Memory B cell (primary cell): ENCODE data around the gene LCN10.
"Not testable (repeated sequence)": the region's sequence is repeated elsewhere in the genome, so short reads cannot be mapped to it uniquely, and the experiment has no call there.

Experiments used
- ATAC-seq: fragments of 150-1000 bp; cut with Tn5 transposase; 2 replicates; pipeline ENCODE4 v1.10.0; 2021; ENCODE audit warnings: low read depth, mild to moderate bottlenecking, moderate library complexity
- DNase-seq, 2 donors: peaks; one replicate each; pipeline ENCODE4 v3.0.0; 2022; ENCODE audit warnings: low spot score in 2 of 2
- H3K27ac Mint-ChIP-seq: one replicate; pipeline ENCODE4 v1.8.0; 2022; ENCODE audit warnings: mild to moderate bottlenecking, moderate library complexity, mixed read lengths
- H3K27me3 Mint-ChIP-seq: one replicate; pipeline ENCODE4 v1.8.0; 2022; ENCODE audit warnings: mixed read lengths
- H3K36me3 Mint-ChIP-seq: one replicate; pipeline ENCODE4 v1.8.0; 2022; ENCODE audit warnings: mild to moderate bottlenecking, mixed read lengths
- H3K4me1 Mint-ChIP-seq: one replicate; pipeline ENCODE4 v1.8.0; 2022; ENCODE audit warnings: mixed read lengths
- H3K4me3 Mint-ChIP-seq: one replicate; pipeline ENCODE4 v1.8.0; 2022; ENCODE audit warnings: mild to moderate bottlenecking, moderate library complexity, mixed read lengths
- H3K9me3 Mint-ChIP-seq: one replicate; pipeline ENCODE4 v1.8.0; 2022; ENCODE audit warnings: mixed read lengths

Gene LCN10

GRCh38 chr9:136782452-136782851, 39.7 kb upstream of the LCN10 start:
- peaks cover 8% of the 10 kb centered on the region for H3K4me1 Mint-ChIP-seq
- H3K9me3 Mint-ChIP-seq, result no peaks in the 10 kb centered on the region
- H3K36me3 Mint-ChIP-seq, result no peaks in the 10 kb centered on the region
- H3K4me3 Mint-ChIP-seq, result no peak overlapping the region
- H3K27ac Mint-ChIP-seq, result no peak overlapping the region
- ATAC-seq (no peak), DNase-seq (no peak)
- peaks cover 13% of the 10 kb centered on the region for H3K27me3 Mint-ChIP-seq

- Mint-ChIP-seq H3K4me3 (no peak overlapping the region), H3K27ac (no peak overlapping the region), H3K4me1 (peaks cover 5% of the 10 kb centered on the region), H3K36me3 (no peaks in the 10 kb centered on the region), H3K9me3 (no peaks in the 10 kb centered on the region), H3K27me3 (peaks cover 16% of the 10 kb centered on the region)
- ATAC-seq (no peak), DNase-seq (no peak)
These were observed 37.1 kb upstream of the LCN10 start for GRCh38 chr9:136779808-136780207.

- Mint-ChIP-seq H3K27me3 (peaks cover 20% of the 10 kb centered on the region), H3K4me3 (no peak overlapping the region), H3K9me3 (no peaks in the 10 kb centered on the region), H3K27ac (no peak overlapping the region), H3K4me1 (peaks cover 8% of the 10 kb centered on the region), H3K36me3 (no peaks in the 10 kb centered on the region)
- no peak for DNase-seq
- ATAC-seq, result no peak
These were observed 34.6 kb upstream of the LCN10 start for GRCh38 chr9:136777359-136777758.

GRCh38 chr9:136776947-136777346, 34.2 kb upstream of the LCN10 start:
- H3K9me3 Mint-ChIP-seq, result no peaks in the 10 kb centered on the region
- peaks cover 20% of the 10 kb centered on the region for H3K27me3 Mint-ChIP-seq
- no peak overlapping the region for H3K27ac Mint-ChIP-seq
- no peak for DNase-seq
- H3K36me3 Mint-ChIP-seq, result no peaks in the 10 kb centered on the region
- peaks cover 8% of the 10 kb centered on the region for H3K4me1 Mint-ChIP-seq
- no peak for ATAC-seq
- no peak overlapping the region for H3K4me3 Mint-ChIP-seq

- H3K4me3 Mint-ChIP-seq, result no peak overlapping the region
- no peaks in the 10 kb centered on the region for H3K9me3 Mint-ChIP-seq
- no peak for ATAC-seq
- peaks cover 22% of the 10 kb centered on the region for H3K27me3 Mint-ChIP-seq
- no peaks in the 10 kb centered on the region for H3K36me3 Mint-ChIP-seq
- peaks cover 8% of the 10 kb centered on the region for H3K4me1 Mint-ChIP-seq
- DNase-seq, result no peak
- no peak overlapping the region for H3K27ac Mint-ChIP-seq
These were observed 32.5 kb upstream of the LCN10 start for GRCh38 chr9:136775191-136775590.

- no peak overlapping the region for H3K4me3 Mint-ChIP-seq
These were observed 31.8 kb upstream of the LCN10 start for GRCh38 chr9:136774416-136775045.

GRCh38 chr9:136773386-136774044, 30.8 kb upstream of the LCN10 start:
- Mint-ChIP-seq H3K4me1 (peaks cover 10% of the 10 kb centered on the region), H3K27me3 (peaks cover 20% of the 10 kb centered on the region), H3K4me3 (no peak overlapping the region), H3K27ac (no peak overlapping the region), H3K9me3 (no peaks in the 10 kb centered on the region), H3K36me3 (no peaks in the 10 kb centered on the region)
- no peak for DNase-seq
- peak; percentile 90 for ATAC-seq

More at GRCh38 chr9:136774416-136775045, 31.8 kb upstream of the LCN10 start:
- peaks cover 13% of the 10 kb centered on the region for H3K4me1 Mint-ChIP-seq
- H3K27me3 Mint-ChIP-seq, result peaks cover 26% of the 10 kb centered on the region
- ATAC-seq, result no peak
- no peaks in the 10 kb centered on the region for H3K36me3 Mint-ChIP-seq
- no peak for DNase-seq
- H3K27ac Mint-ChIP-seq, result no peak overlapping the region
- H3K9me3 Mint-ChIP-seq, result no peaks in the 10 kb centered on the region

GRCh38 chr9:136771907-136772415, 29.2 kb upstream of the LCN10 start:
- Mint-ChIP-seq H3K9me3 (no peaks in the 10 kb centered on the region), H3K27ac (no peak overlapping the region), H3K36me3 (no peaks in the 10 kb centered on the region), H3K27me3 (peaks cover 12% of the 10 kb centered on the region), H3K4me1 (peaks cover 17% of the 10 kb centered on the region), H3K4me3 (no peak overlapping the region)
- ATAC-seq, result no peak
- no peak for DNase-seq

GRCh38 chr9:136769710-136770191, 27.0 kb upstream of the LCN10 start:
- Mint-ChIP-seq H3K4me3 (peak overlapping the region; percentile 68), H3K36me3 (no peaks in the 10 kb centered on the region), H3K9me3 (no peaks in the 10 kb centered on the region), H3K27ac (peak overlapping the region; percentile 68), H3K4me1 (peaks cover 33% of the 10 kb centered on the region), H3K27me3 (peaks cover 10% of the 10 kb centered on the region)
- ATAC-seq (no peak), DNase-seq (no peak)

- Mint-ChIP-seq H3K4me3 (peak overlapping the region; percentile 62), H3K27ac (peak overlapping the region; percentile 93), H3K4me1 (peaks cover 28% of the 10 kb centered on the region)
- H3K9me3 Mint-ChIP-seq, H3K36me3 Mint-ChIP-seq, H3K27me3 Mint-ChIP-seq: not testable (repeated sequence)
- DNase-seq, result peak; percentile 75 to 77
- peak; percentile 30 for ATAC-seq
These were observed 23.8 kb upstream of the LCN10 start for GRCh38 chr9:136766410-136767120.

GRCh38 chr9:136765745-136766409, 23.1 kb upstream of the LCN10 start:
- not testable (repeated sequence) for H3K9me3 Mint-ChIP-seq, H3K36me3 Mint-ChIP-seq, H3K27me3 Mint-ChIP-seq
- ATAC-seq (peak; percentile 68), DNase-seq (peak in 1 of 2 donors; percentile 57)
- Mint-ChIP-seq H3K4me1 (peaks cover 29% of the 10 kb centered on the region), H3K27ac (peak overlapping the region; percentile 93), H3K4me3 (peak overlapping the region; percentile 65)

GRCh38 chr9:136765041-136765440, 22.3 kb upstream of the LCN10 start:
- Mint-ChIP-seq H3K27me3 (peaks cover 4% of the 10 kb centered on the region), H3K27ac (peak overlapping the region; percentile 93), H3K9me3 (no peaks in the 10 kb centered on the region), H3K4me1 (peaks cover 31% of the 10 kb centered on the region), H3K4me3 (no peak overlapping the region), H3K36me3 (no peaks in the 10 kb centered on the region)
- DNase-seq (no peak), ATAC-seq (no peak)

GRCh38 chr9:136764301-136764891, 21.7 kb upstream of the LCN10 start, which contains the start of gene LCN15:
Gene LCN15, minus strand, starts transcription at chr9:136764518. Its CDS starts 30 bp downstream, at chr9:136764488.
- Mint-ChIP-seq H3K9me3 (no peaks in the 10 kb centered on the region), H3K36me3 (no peaks in the 10 kb centered on the region), H3K27me3 (no peaks in the 10 kb centered on the region), H3K4me3 (no peak within 1 kb of the TSS), H3K27ac (peak within 1 kb of the TSS; percentile 93), H3K4me1 (peaks cover 30% of the 10 kb centered on the region)
- ATAC-seq (no peak), DNase-seq (no peak)
